ENCODE results near the gene TBC1D3B. TPM values are rescaled to one million over a fixed set of nuclear protein-coding genes. Genes with fewer than 3 reads are reported as not detected.
"Not testable (repeated sequence)": the region's sequence is repeated elsewhere in the genome, so short reads cannot be mapped to it uniquely, and the experiment has no call there.

TBC1D3B gene
- polyA plus RNA-seq, 3 donors from 2014 or later: not detected

GRCh38 chr17:36209575-36209974 lies 33.1 kb upstream of the TBC1D3B start:
- no peak for DNase-seq
- Mint-ChIP-seq H3K4me1 (peaks cover 75% of the 10 kb centered on the region in 2 donors), H3K27ac (peak overlapping the region in 1 of 6 donors; percentile 8), H3K9me3 (no peaks in the 10 kb centered on the region), H3K27me3 (ENCODE audit: low read depth in 3 of 3) (peaks cover 0 to 6% (median 4%) of the 10 kb centered on the region in 3 donors), H3K36me3 (peaks cover 0 to 7% (median 0%) of the 10 kb centered on the region in 3 donors), H3K4me3 (peak overlapping the region in 4 of 5 donors; percentile 10 to 93 (median 50))

GRCh38 chr17:36207383-36207782 lies 30.9 kb upstream of the TBC1D3B start:
- not testable (repeated sequence) for H3K36me3 Mint-ChIP-seq; DNase-seq; H3K27ac Mint-ChIP-seq; H3K4me3 Mint-ChIP-seq; H3K27me3 Mint-ChIP-seq (ENCODE audit: low read depth in 3 of 3); H3K9me3 Mint-ChIP-seq
- peaks cover 59 to 68% of the 10 kb centered on the region in 2 donors for H3K4me1 Mint-ChIP-seq

GRCh38 chr17:36206486-36206821 lies 30.0 kb upstream of the TBC1D3B start:
- peak overlapping the region in 1 of 5 donors; percentile 3 for H3K4me3 Mint-ChIP-seq
- peak overlapping the region in 2 of 6 donors; percentile 0 to 11 for H3K27ac Mint-ChIP-seq
- not testable (repeated sequence) for DNase-seq; H3K9me3 Mint-ChIP-seq; H3K27me3 Mint-ChIP-seq (ENCODE audit: low read depth in 3 of 3); H3K36me3 Mint-ChIP-seq
- H3K4me1 Mint-ChIP-seq: peaks cover 59 to 68% of the 10 kb centered on the region in 2 donors

- Mint-ChIP-seq H3K4me3 (no peak overlapping the region), H3K4me1 (peaks cover 59 to 67% of the 10 kb centered on the region in 2 donors), H3K9me3 (no peaks in the 10 kb centered on the region), H3K27me3 (ENCODE audit: low read depth in 3 of 3) (peaks cover 0 to 10% (median 8%) of the 10 kb centered on the region in 3 donors), H3K36me3 (peaks cover 0 to 7% (median 0%) of the 10 kb centered on the region in 3 donors), H3K27ac (peak overlapping the region in 2 of 6 donors; percentile 48 to 51)
- DNase-seq: no peak
These were observed 29.4 kb upstream of the TBC1D3B start for GRCh38 chr17:36205637-36206485.

GRCh38 chr17:36204724-36205500 lies 28.5 kb upstream of the TBC1D3B start:
- H3K9me3 Mint-ChIP-seq: no peaks in the 10 kb centered on the region
- H3K36me3 Mint-ChIP-seq: peaks cover 0 to 7% (median 0%) of the 10 kb centered on the region in 3 donors
- H3K4me1 Mint-ChIP-seq: peaks cover 57 to 64% of the 10 kb centered on the region in 2 donors
- peak overlapping the region in 1 of 5 donors; percentile 5 for H3K4me3 Mint-ChIP-seq
- H3K27ac Mint-ChIP-seq: peak overlapping the region in 1 of 6 donors; percentile 51
- no peak for DNase-seq
- H3K27me3 Mint-ChIP-seq (ENCODE audit: low read depth in 3 of 3): peaks cover 0 to 10% (median 6%) of the 10 kb centered on the region in 3 donors

GRCh38 chr17:36203335-36203734 lies 26.9 kb upstream of the TBC1D3B start:
- H3K9me3 Mint-ChIP-seq: no peaks in the 10 kb centered on the region
- peak overlapping the region in 3 of 6 donors; percentile 51 to 85 (median 84) for H3K27ac Mint-ChIP-seq
- peaks cover 0 to 7% (median 0%) of the 10 kb centered on the region in 3 donors for H3K36me3 Mint-ChIP-seq
- peaks cover 0 to 10% (median 6%) of the 10 kb centered on the region in 3 donors for H3K27me3 Mint-ChIP-seq (ENCODE audit: low read depth in 3 of 3)
- H3K4me1 Mint-ChIP-seq: peaks cover 68 to 74% of the 10 kb centered on the region in 2 donors
- peak overlapping the region in 2 of 5 donors; percentile 58 to 80 for H3K4me3 Mint-ChIP-seq
- DNase-seq: no peak

- not testable (repeated sequence) for H3K9me3 Mint-ChIP-seq, H3K36me3 Mint-ChIP-seq
- Mint-ChIP-seq H3K27ac (peak overlapping the region; percentile 55 to 87 (median 74)), H3K27me3 (ENCODE audit: low read depth in 3 of 3) (peaks cover 0 to 18% (median 10%) of the 10 kb centered on the region in 3 donors), H3K4me3 (peak overlapping the region; percentile 53 to 80 (median 64)), H3K4me1 (peaks cover 76 to 82% of the 10 kb centered on the region in 2 donors)
- peak in 1 of 3 donors; percentile 69 for DNase-seq
These were observed 25.1 kb upstream of the TBC1D3B start for GRCh38 chr17:36201506-36201905.

- Mint-ChIP-seq H3K4me3 (peak overlapping the region in 3 of 5 donors; percentile 53 to 64 (median 64)), H3K27ac (peak overlapping the region in 2 of 6 donors; percentile 76 to 87), H3K4me1 (peaks cover 76 to 82% of the 10 kb centered on the region in 2 donors), H3K27me3 (ENCODE audit: low read depth in 3 of 3) (peaks cover 2 to 21% (median 11%) of the 10 kb centered on the region in 3 donors)
- DNase-seq, H3K36me3 Mint-ChIP-seq, H3K9me3 Mint-ChIP-seq: not testable (repeated sequence)
These were observed 24.7 kb upstream of the TBC1D3B start for GRCh38 chr17:36201102-36201501.

GRCh38 chr17:36198831-36199465 lies 22.5 kb upstream of the TBC1D3B start:
- H3K9me3 Mint-ChIP-seq: no peaks in the 10 kb centered on the region
- peaks cover 87 to 90% of the 10 kb centered on the region in 2 donors for H3K4me1 Mint-ChIP-seq
- peak overlapping the region; percentile 19 to 88 (median 50) for H3K4me3 Mint-ChIP-seq
- H3K27ac Mint-ChIP-seq: peak overlapping the region; percentile 12 to 96 (median 84)
- peaks cover 2 to 21% (median 11%) of the 10 kb centered on the region in 3 donors for H3K27me3 Mint-ChIP-seq (ENCODE audit: low read depth in 3 of 3)
- DNase-seq: peak in 1 of 3 donors; percentile 53
- no peaks in the 10 kb centered on the region for H3K36me3 Mint-ChIP-seq

GRCh38 chr17:36197387-36197703 lies 20.9 kb upstream of the TBC1D3B start:
- no peaks in the 10 kb centered on the region for H3K9me3 Mint-ChIP-seq
- H3K36me3 Mint-ChIP-seq: no peaks in the 10 kb centered on the region
- H3K4me3 Mint-ChIP-seq: peak overlapping the region; percentile 53 to 88 (median 78)
- H3K27ac Mint-ChIP-seq: peak overlapping the region; percentile 26 to 96 (median 89)
- peaks cover 2 to 24% (median 16%) of the 10 kb centered on the region in 3 donors for H3K27me3 Mint-ChIP-seq (ENCODE audit: low read depth in 3 of 3)
- H3K4me1 Mint-ChIP-seq: peaks cover 91 to 96% of the 10 kb centered on the region in 2 donors
- DNase-seq: peak in 1 of 3 donors; percentile 47

GRCh38 chr17:36196131-36196486 lies 19.7 kb upstream of the TBC1D3B start:
- Mint-ChIP-seq H3K36me3 (no peaks in the 10 kb centered on the region), H3K4me1 (peaks cover 91 to 96% of the 10 kb centered on the region in 2 donors), H3K27ac (peak overlapping the region; percentile 87 to 96 (median 92)), H3K9me3 (no peaks in the 10 kb centered on the region), H3K27me3 (ENCODE audit: low read depth in 3 of 3) (peaks cover 2 to 24% (median 17%) of the 10 kb centered on the region in 3 donors), H3K4me3 (peak overlapping the region; percentile 74 to 88 (median 79))
- no peak for DNase-seq

GRCh38 chr17:36195434-36196130 lies 19.1 kb upstream of the TBC1D3B start:
- no peak for DNase-seq
- peaks cover 2 to 22% (median 17%) of the 10 kb centered on the region in 3 donors for H3K27me3 Mint-ChIP-seq (ENCODE audit: low read depth in 3 of 3)
- no peaks in the 10 kb centered on the region for H3K9me3 Mint-ChIP-seq
- peak overlapping the region; percentile 74 to 88 (median 78) for H3K4me3 Mint-ChIP-seq
- peak overlapping the region; percentile 87 to 96 (median 92) for H3K27ac Mint-ChIP-seq
- no peaks in the 10 kb centered on the region for H3K36me3 Mint-ChIP-seq
- peaks cover 94 to 97% of the 10 kb centered on the region in 2 donors for H3K4me1 Mint-ChIP-seq
